ENCODE measurements around the gene IL21. TPM values are rescaled to one million over a fixed set of nuclear protein-coding genes. Genes with fewer than 3 reads are reported as not detected.

IL21 gene
- total RNA-seq, 1 experiment from 2014 or later, result not detected

DNA sequence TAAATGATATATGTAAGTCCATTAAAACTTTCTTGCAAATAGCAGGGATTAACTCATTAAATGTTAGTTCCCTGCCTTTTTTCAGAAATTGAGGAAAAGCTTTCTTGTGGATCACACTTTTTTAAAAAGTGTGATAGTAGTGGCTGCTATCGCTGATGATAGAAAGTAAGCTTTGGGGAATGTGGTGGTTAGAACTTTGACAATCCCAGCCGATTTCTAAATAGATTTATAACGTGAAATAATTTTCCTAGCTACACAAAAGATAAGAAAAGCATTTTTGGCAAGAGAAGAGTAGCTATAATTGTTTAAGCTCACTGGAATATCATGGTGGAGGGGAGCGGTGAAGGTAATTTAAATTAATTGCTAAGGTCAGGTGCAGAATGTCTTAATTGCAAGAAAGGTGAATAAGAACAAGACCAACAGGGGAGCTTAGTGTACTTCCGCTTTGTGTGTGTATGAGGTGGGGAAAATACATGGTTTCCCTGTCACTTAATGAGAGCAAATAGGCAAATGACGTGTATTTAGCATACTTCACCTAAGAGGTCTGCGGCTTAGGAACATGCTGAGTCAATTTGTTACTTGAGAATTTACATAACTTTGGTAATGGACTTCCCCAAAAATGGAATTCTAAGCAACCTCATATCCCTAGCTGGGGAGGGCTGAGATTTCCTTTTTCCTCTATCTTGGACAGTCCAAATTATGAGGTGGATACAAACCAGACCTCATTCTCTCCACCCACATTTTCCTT is 11.7 kb upstream of the IL21 start:
- POLR2A ChIA-PET, result no interaction called here

DNA sequence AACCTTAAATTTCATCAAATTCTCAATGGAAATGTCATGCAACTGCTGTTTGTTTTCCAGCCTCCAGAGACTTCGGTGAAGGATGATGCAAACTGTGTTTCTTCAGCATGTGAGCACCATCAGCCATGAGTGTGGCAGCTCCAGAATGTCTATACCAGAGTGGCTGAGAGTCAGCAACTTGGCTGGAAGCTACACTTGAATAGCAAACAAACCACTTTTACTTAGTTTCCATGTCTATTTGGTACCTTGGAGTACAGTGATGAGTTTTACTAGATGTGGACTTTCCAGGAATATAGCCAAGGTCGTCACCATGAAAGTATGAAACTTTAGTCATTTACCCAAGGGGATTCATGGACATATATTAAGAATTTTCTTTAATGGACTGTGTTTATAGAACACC is 4.3 kb upstream of the IL21 start:
- DNase-seq (ENCODE audit: low read depth, low spot score) (no peak), ATAC-seq (no peak)
- no peaks in the 10 kb centered on the region for H3K4me1 ChIP-seq (ENCODE audit: control insufficient read depth, insufficient read depth, low read length)
- no peak overlapping the region for H3K4me3 ChIP-seq (ENCODE audit: low read depth in 2 of 2, low read length in 2 of 2)
- in situ Hi-C loops (cut with HindIII; ENCODE audit: low pct_unique_long_range_greater_than_20kb, low sequenced_read_pairs) (no loop called here), intact Hi-C loops (cut with micrococcal nuclease; ENCODE audit: unreplicated experiment) (no loop called here)
- TF ChIP-seq, protein P1, sequence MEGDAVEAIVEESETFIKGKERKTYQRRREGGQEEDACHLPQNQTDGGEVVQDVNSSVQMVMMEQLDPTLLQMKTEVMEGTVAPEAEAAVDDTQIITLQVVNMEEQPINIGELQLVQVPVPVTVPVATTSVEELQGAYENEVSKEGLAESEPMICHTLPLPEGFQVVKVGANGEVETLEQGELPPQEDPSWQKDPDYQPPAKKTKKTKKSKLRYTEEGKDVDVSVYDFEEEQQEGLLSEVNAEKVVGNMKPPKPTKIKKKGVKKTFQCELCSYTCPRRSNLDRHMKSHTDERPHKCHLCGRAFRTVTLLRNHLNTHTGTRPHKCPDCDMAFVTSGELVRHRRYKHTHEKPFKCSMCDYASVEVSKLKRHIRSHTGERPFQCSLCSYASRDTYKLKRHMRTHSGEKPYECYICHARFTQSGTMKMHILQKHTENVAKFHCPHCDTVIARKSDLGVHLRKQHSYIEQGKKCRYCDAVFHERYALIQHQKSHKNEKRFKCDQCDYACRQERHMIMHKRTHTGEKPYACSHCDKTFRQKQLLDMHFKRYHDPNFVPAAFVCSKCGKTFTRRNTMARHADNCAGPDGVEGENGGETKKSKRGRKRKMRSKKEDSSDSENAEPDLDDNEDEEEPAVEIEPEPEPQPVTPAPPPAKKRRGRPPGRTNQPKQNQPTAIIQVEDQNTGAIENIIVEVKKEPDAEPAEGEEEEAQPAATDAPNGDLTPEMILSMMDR (IDR thresholded peaks at IDR 0.05), result no peak
- no peak for TF ChIP-seq POLR2AphosphoS5 (IDR thresholded peaks at IDR 0.05; ENCODE audit: low read depth, low read length)
- H3K27me3 ChIP-seq (ENCODE audit: control insufficient read depth, insufficient read depth, low read length), result 0 out of 2 replicates have a peak, but pooled peaks cover 2% of the 10 kb centered on the region
- no TSS peak for BruUV-seq (replicated peaks)
- no peaks in the 10 kb centered on the region for H3K9me3 ChIP-seq (ENCODE audit: control insufficient read depth, insufficient read depth, low read depth, low read length)
- H3K27ac ChIP-seq (ENCODE audit: low read length), result no peak overlapping the region
- no peaks in the 10 kb centered on the region; the same call in 1 of the 2 replicates for H3K36me3 ChIP-seq (ENCODE audit: control insufficient read depth, insufficient read depth, low read length)
- ChIA-PET POLR2A (no interaction called here), CTCF (no interaction called here)

More for the DNA sequence above, 11.7 kb upstream of the IL21 start:
- H3K27me3 ChIP-seq (ENCODE audit: control insufficient read depth, insufficient read depth, low read length), result 0 out of 2 replicates have a peak, but pooled peaks cover 2% of the 10 kb centered on the region
- no peaks in the 10 kb centered on the region for H3K9me3 ChIP-seq (ENCODE audit: control insufficient read depth, insufficient read depth, low read depth, low read length)
- H3K4me1 ChIP-seq (ENCODE audit: control insufficient read depth, insufficient read depth, low read length), result no peaks in the 10 kb centered on the region
- CTCF ChIA-PET, result no interaction called here
- TF ChIP-seq, protein P1 (IDR thresholded peaks at IDR 0.05), result no peak
- TF ChIP-seq SIN3A (IDR thresholded peaks at IDR 0.05; ENCODE audit: borderline replicate concordance, insufficient read depth, low read depth, low read length), result no peak
- TF ChIP-seq POLR2AphosphoS5 (IDR thresholded peaks at IDR 0.05; ENCODE audit: low read depth, low read length), result no peak
- TF ChIP-seq, protein P2, sequence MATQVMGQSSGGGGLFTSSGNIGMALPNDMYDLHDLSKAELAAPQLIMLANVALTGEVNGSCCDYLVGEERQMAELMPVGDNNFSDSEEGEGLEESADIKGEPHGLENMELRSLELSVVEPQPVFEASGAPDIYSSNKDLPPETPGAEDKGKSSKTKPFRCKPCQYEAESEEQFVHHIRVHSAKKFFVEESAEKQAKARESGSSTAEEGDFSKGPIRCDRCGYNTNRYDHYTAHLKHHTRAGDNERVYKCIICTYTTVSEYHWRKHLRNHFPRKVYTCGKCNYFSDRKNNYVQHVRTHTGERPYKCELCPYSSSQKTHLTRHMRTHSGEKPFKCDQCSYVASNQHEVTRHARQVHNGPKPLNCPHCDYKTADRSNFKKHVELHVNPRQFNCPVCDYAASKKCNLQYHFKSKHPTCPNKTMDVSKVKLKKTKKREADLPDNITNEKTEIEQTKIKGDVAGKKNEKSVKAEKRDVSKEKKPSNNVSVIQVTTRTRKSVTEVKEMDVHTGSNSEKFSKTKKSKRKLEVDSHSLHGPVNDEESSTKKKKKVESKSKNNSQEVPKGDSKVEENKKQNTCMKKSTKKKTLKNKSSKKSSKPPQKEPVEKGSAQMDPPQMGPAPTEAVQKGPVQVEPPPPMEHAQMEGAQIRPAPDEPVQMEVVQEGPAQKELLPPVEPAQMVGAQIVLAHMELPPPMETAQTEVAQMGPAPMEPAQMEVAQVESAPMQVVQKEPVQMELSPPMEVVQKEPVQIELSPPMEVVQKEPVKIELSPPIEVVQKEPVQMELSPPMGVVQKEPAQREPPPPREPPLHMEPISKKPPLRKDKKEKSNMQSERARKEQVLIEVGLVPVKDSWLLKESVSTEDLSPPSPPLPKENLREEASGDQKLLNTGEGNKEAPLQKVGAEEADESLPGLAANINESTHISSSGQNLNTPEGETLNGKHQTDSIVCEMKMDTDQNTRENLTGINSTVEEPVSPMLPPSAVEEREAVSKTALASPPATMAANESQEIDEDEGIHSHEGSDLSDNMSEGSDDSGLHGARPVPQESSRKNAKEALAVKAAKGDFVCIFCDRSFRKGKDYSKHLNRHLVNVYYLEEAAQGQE (IDR thresholded peaks at IDR 0.05; ENCODE audit: insufficient read depth in 1 of 2, low read depth in 2 of 2, low read length in 1 of 2), result no peak
- no peak for TF ChIP-seq TCF7L2 (IDR thresholded peaks at IDR 0.05; ENCODE audit: low read depth, low read length)
- no peaks in the 10 kb centered on the region; the same call in 1 of the 2 replicates for H3K36me3 ChIP-seq (ENCODE audit: control insufficient read depth, insufficient read depth, low read length)
- no peak for ATAC-seq
- intact Hi-C loops (cut with micrococcal nuclease; ENCODE audit: unreplicated experiment) (no loop called here), in situ Hi-C loops (cut with HindIII; ENCODE audit: low pct_unique_long_range_greater_than_20kb, low sequenced_read_pairs) (no loop called here)
- no peak overlapping the region for H3K27ac ChIP-seq (ENCODE audit: low read length)
- no peak overlapping the region for H3K4me3 ChIP-seq (ENCODE audit: low read depth in 2 of 2, low read length in 2 of 2)
- no peak for DNase-seq (ENCODE audit: low read depth, low spot score)
- no TSS peak for BruUV-seq (replicated peaks)
